Measurements from ENCODE around the gene WIF1.

WIF1 gene

GRCh38 chr12:65147312-65147905, 26.3 kb upstream of the WIF1 start:
- no peak for TF ChIP-seq CTCF (IDR thresholded peaks at IDR 0.05; ENCODE audit: control insufficient read depth, insufficient read depth, low read depth, low read length, missing control alignments)
- no peak overlapping the region for H3K4me3 ChIP-seq (ENCODE audit: control insufficient read depth, low read depth, low read length)
- DNase-seq (ENCODE audit: low read depth): no peak

- H3K4me3 ChIP-seq (ENCODE audit: control insufficient read depth, low read depth, low read length): no peak overlapping the region
- no peak for TF ChIP-seq CTCF (IDR thresholded peaks at IDR 0.05; ENCODE audit: control insufficient read depth, insufficient read depth, low read depth, low read length, missing control alignments)
- no peak for DNase-seq (ENCODE audit: low read depth)
Observed at GRCh38 chr12:65140738-65141137, 19.6 kb upstream of the WIF1 start.

DNA sequence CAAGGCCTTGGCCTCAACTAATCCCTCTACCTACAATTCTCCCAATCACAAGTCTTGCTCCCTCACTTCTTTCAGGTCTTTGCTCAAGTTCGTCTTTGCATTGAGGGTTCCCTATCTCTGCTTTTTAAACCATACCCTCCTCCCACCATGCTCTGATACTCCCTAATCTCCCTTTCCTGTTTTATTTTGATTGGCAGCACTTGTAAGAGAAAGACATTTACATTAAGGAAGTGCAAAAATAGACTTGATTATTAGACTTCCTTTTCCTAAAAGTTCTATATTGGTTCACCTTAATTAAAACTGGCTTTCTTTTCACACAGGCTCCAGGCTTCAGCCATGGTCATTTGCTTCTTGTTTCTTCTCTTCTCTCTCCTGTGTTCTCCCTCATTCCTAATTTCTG, 18.3 kb upstream of the WIF1 start:
- H3K4me3 ChIP-seq (ENCODE audit: control insufficient read depth, low read depth, low read length): no peak overlapping the region
- no peak for DNase-seq (ENCODE audit: low read depth)
- no peak for TF ChIP-seq CTCF (IDR thresholded peaks at IDR 0.05; ENCODE audit: control insufficient read depth, insufficient read depth, low read depth, low read length, missing control alignments)

- no peak for TF ChIP-seq CTCF (IDR thresholded peaks at IDR 0.05; ENCODE audit: control insufficient read depth, insufficient read depth, low read depth, low read length, missing control alignments)
- no peak overlapping the region for H3K4me3 ChIP-seq (ENCODE audit: control insufficient read depth, low read depth, low read length)
- DNase-seq (ENCODE audit: low read depth): no peak
Observed at GRCh38 chr12:65133879-65134278, 12.8 kb upstream of the WIF1 start.

- no peak overlapping the region for H3K4me3 ChIP-seq (ENCODE audit: control insufficient read depth, low read depth, low read length)
- no peak for DNase-seq (ENCODE audit: low read depth)
- no peak for TF ChIP-seq CTCF (IDR thresholded peaks at IDR 0.05; ENCODE audit: control insufficient read depth, insufficient read depth, low read depth, low read length, missing control alignments)
Observed at GRCh38 chr12:65126482-65126881, 5.4 kb upstream of the WIF1 start.

- H3K4me3 ChIP-seq (ENCODE audit: control insufficient read depth, low read depth, low read length): no peak overlapping the region
- TF ChIP-seq CTCF (IDR thresholded peaks at IDR 0.05; ENCODE audit: control insufficient read depth, insufficient read depth, low read depth, low read length, missing control alignments): no peak
- DNase-seq (ENCODE audit: low read depth): no peak
Observed at GRCh38 chr12:65125975-65126374, 4.9 kb upstream of the WIF1 start.

DNA sequence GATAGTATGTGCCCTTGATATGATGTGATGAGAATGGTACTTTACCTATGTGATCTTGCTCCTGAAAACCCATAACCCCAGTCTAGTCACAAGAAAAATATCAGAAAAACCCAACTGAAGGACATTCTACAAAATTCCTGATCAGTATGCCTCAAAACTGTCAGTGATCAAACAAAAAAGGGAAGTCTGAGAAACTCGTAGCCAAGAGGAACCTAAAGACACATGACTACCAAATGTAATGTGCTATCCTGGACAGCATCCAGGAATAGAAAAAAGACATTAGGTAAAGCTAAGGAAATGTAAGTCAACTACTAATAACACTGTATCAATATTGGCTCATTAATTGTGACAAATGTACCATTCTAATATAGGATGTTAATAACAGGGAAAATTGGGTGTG, 4.1 kb upstream of the WIF1 start:
- DNase-seq (ENCODE audit: low read depth): no peak
- no peak overlapping the region for H3K4me3 ChIP-seq (ENCODE audit: control insufficient read depth, low read depth, low read length)
- TF ChIP-seq CTCF (IDR thresholded peaks at IDR 0.05; ENCODE audit: control insufficient read depth, insufficient read depth, low read depth, low read length, missing control alignments): no peak
